Measurements from ENCODE around the gene PCDHGC3.

Gene PCDHGC3

GRCh38 chr5:141491323-141492167, 15.8 kb downstream of the PCDHGC3 start (continued):
- TF ChIP-seq ZNF596 (tag by site-specific recombination; IDR thresholded peaks at IDR 0.05) (no peak), ZNF48 (tag by site-specific recombination; IDR thresholded peaks at IDR 0.05) (no peak), ZNF830 (tag by site-specific recombination; IDR thresholded peaks at IDR 0.05; ENCODE audit: low read depth) (no peak)

GRCh38 chr5:141492168-141492885, 16.6 kb downstream of the PCDHGC3 start:
- ChIA-PET POLR2A (interaction anchor here (0.8 kb wide), 1 partner anchor 17 kb away, joined by 3 read pairs; the partner anchor contains the start of gene PCDHGC3), CTCF (interaction anchor here (0.6 to 1.0 kb wide), 2 partner anchors 20 to 1566 kb away, joined by 3 read pairs; no protein-coding TSS in a partner anchor)
- Histone ChIP-seq H3K9me3 (ENCODE audit: control insufficient read depth, insufficient read depth, low read depth, low read length) (no peaks in the 10 kb centered on the region), H3K36me3 (ENCODE audit: control insufficient read depth in 2 of 2, insufficient read depth in 1 of 2, low read length in 2 of 2) (no peaks in the 10 kb centered on the region), H3K4me3 (ENCODE audit: low read depth, low read length) (no peak overlapping the region), H3K27ac (ENCODE audit: extremely low read depth, low read depth, low read length) (no peak overlapping the region), H3K4me1 (ENCODE audit: control insufficient read depth, insufficient read depth, low read length) (no peaks in the 10 kb centered on the region)
- TF ChIP-seq KLF16 (tag by site-specific recombination; IDR thresholded peaks at IDR 0.05) (no peak), ZNF391 (tag by site-specific recombination; IDR thresholded peaks at IDR 0.05; ENCODE audit: borderline replicate concordance, low read depth) (no peak), IKZF3 (tag by site-specific recombination; IDR thresholded peaks at IDR 0.05) (no peak)

- Histone ChIP-seq H3K36me3 (ENCODE audit: control insufficient read depth in 2 of 2, insufficient read depth in 1 of 2, low read length in 2 of 2) (no peaks in the 10 kb centered on the region), H3K4me1 (ENCODE audit: control insufficient read depth, insufficient read depth, low read length) (no peaks in the 10 kb centered on the region), H3K4me3 (ENCODE audit: low read depth, low read length) (no peak overlapping the region), H3K27ac (ENCODE audit: extremely low read depth, low read depth, low read length) (no peak overlapping the region), H3K9me3 (ENCODE audit: control insufficient read depth, insufficient read depth, low read depth, low read length) (no peaks in the 10 kb centered on the region)
- CTCF ChIA-PET, result interaction anchor here (0.7 to 1.1 kb wide), 3 partner anchors 10 to 270 kb away, joined by 3 to 4 read pairs (median 3); partner anchors contain the start of gene PCDHB14
- POLR2A ChIA-PET, result no interaction called here
- TF ChIP-seq ZNF837 (tag by site-specific recombination; IDR thresholded peaks at IDR 0.05) (no peak), GLIS1 (tag by site-specific recombination; IDR thresholded peaks at IDR 0.05) (peak; percentile 66), ZNF416 (tag by site-specific recombination; IDR thresholded peaks at IDR 0.05) (no peak), ZNF302 (tag by site-specific recombination; IDR thresholded peaks at IDR 0.05; ENCODE audit: low read depth) (no peak), ZNF549 (tag by site-specific recombination; IDR thresholded peaks at IDR 0.05) (no peak), ZNF530 (tag by site-specific recombination; IDR thresholded peaks at IDR 0.05; ENCODE audit: low read depth) (no peak)
Observed at GRCh38 chr5:141493500-141494422, 18.0 kb downstream of the PCDHGC3 start.

- ChIA-PET CTCF (interaction anchor here (1.1 kb wide), 1 partner anchor 272 kb away, joined by 3 read pairs; the partner anchor contains the start of gene PCDHB14), POLR2A (no interaction called here)
- Histone ChIP-seq H3K36me3 (ENCODE audit: control insufficient read depth in 2 of 2, insufficient read depth in 1 of 2, low read length in 2 of 2) (no peaks in the 10 kb centered on the region), H3K4me3 (ENCODE audit: low read depth, low read length) (no peak overlapping the region), H3K27ac (ENCODE audit: extremely low read depth, low read depth, low read length) (no peak overlapping the region), H3K9me3 (ENCODE audit: control insufficient read depth, insufficient read depth, low read depth, low read length) (no peaks in the 10 kb centered on the region), H3K4me1 (ENCODE audit: control insufficient read depth, insufficient read depth, low read length) (no peaks in the 10 kb centered on the region)
- TF ChIP-seq ZNF169 (tag by site-specific recombination; IDR thresholded peaks at IDR 0.05) (no peak), ZIC2 (tag by site-specific recombination; IDR thresholded peaks at IDR 0.05) (peak; percentile 43), ZNF623 (tag by site-specific recombination; IDR thresholded peaks at IDR 0.05) (no peak)
Observed at GRCh38 chr5:141494761-141495452, 19.1 kb downstream of the PCDHGC3 start.

All from HEK293 (cell line).